ENCODE results near the gene SRPK2. TPM values are rescaled to one million over a fixed set of nuclear protein-coding genes. Genes with fewer than 3 reads are reported as not detected.

SRPK2 gene
- total RNA-seq, 3 donors from 2014 or later = 44.6 to 68.2 (median 60.6) TPM

GRCh38 chr7:105178177-105178576, 210.5 kb downstream of the SRPK2 start:
- no peaks in the 10 kb centered on the region for H3K4me1 ChIP-seq
- H3K4me3 ChIP-seq = no peak overlapping the region
- H3K36me3 ChIP-seq = no peaks in the 10 kb centered on the region
- no peaks in the 10 kb centered on the region for H3K27me3 ChIP-seq
- no peak overlapping the region for H3K27ac ChIP-seq
- intact Hi-C loops (cut with DNase I; ENCODE audit: low total_unique reads) = no loop called here
- no peak for DNase-seq (ENCODE audit: low spot score in 2 of 2)
- peaks cover 0 to 3% of the 10 kb centered on the region in 2 donors for H3K9me3 ChIP-seq
- no peak for TF ChIP-seq POLR2A (IDR thresholded peaks at IDR 0.05)
- TF ChIP-seq POLR2AphosphoS5 (IDR thresholded peaks at IDR 0.05) = no peak
- TF ChIP-seq, protein P1, sequence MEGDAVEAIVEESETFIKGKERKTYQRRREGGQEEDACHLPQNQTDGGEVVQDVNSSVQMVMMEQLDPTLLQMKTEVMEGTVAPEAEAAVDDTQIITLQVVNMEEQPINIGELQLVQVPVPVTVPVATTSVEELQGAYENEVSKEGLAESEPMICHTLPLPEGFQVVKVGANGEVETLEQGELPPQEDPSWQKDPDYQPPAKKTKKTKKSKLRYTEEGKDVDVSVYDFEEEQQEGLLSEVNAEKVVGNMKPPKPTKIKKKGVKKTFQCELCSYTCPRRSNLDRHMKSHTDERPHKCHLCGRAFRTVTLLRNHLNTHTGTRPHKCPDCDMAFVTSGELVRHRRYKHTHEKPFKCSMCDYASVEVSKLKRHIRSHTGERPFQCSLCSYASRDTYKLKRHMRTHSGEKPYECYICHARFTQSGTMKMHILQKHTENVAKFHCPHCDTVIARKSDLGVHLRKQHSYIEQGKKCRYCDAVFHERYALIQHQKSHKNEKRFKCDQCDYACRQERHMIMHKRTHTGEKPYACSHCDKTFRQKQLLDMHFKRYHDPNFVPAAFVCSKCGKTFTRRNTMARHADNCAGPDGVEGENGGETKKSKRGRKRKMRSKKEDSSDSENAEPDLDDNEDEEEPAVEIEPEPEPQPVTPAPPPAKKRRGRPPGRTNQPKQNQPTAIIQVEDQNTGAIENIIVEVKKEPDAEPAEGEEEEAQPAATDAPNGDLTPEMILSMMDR (IDR thresholded peaks at IDR 0.05) = no peak

- TF ChIP-seq POLR2A (IDR thresholded peaks at IDR 0.05) (no peak), POLR2AphosphoS5 (IDR thresholded peaks at IDR 0.05) (no peak)
- TF ChIP-seq, protein P1 (IDR thresholded peaks at IDR 0.05) = no peak
- peaks cover 0 to 3% of the 10 kb centered on the region in 2 donors for H3K9me3 ChIP-seq
- no peak overlapping the region for H3K27ac ChIP-seq
- H3K27me3 ChIP-seq = no peaks in the 10 kb centered on the region
- no peak overlapping the region for H3K4me3 ChIP-seq
- H3K36me3 ChIP-seq = no peaks in the 10 kb centered on the region
- no peak for DNase-seq (ENCODE audit: low spot score in 2 of 2)
- H3K4me1 ChIP-seq = no peaks in the 10 kb centered on the region
- intact Hi-C loops (cut with DNase I; ENCODE audit: low total_unique reads) = no loop called here
Measured at GRCh38 chr7:105177026-105177425, 211.7 kb downstream of the SRPK2 start.

DNA sequence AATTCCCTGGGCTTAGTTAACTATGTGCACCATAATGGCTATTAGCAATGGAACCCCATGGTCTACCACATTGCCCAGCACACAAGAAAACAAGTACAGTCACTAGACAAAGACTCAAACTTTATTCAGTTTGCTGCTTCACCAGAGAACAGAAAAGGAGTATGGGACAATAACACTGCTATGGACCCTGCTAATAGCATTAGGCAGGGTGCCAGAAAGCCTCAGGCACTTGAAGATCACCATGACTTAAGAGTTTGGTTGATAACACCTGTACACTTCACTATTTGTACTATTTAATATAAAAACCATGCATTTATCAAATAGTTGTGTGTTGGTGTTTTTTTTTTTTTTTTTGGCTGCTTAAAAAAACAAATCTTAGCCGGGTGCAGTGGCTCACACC, 215.1 kb downstream of the SRPK2 start:
- DNase-seq (ENCODE audit: low spot score in 2 of 2) = no peak
- H3K27ac ChIP-seq = no peak overlapping the region
- intact Hi-C loops (cut with DNase I; ENCODE audit: low total_unique reads) = no loop called here
- H3K4me1 ChIP-seq = no peaks in the 10 kb centered on the region
- H3K9me3 ChIP-seq = no peaks in the 10 kb centered on the region
- TF ChIP-seq, protein P1 (IDR thresholded peaks at IDR 0.05) = no peak
- TF ChIP-seq POLR2A (IDR thresholded peaks at IDR 0.05) (no peak), POLR2AphosphoS5 (IDR thresholded peaks at IDR 0.05) (no peak)
- H3K4me3 ChIP-seq = no peak overlapping the region
- H3K27me3 ChIP-seq = no peaks in the 10 kb centered on the region
- H3K36me3 ChIP-seq = no peaks in the 10 kb centered on the region

DNA sequence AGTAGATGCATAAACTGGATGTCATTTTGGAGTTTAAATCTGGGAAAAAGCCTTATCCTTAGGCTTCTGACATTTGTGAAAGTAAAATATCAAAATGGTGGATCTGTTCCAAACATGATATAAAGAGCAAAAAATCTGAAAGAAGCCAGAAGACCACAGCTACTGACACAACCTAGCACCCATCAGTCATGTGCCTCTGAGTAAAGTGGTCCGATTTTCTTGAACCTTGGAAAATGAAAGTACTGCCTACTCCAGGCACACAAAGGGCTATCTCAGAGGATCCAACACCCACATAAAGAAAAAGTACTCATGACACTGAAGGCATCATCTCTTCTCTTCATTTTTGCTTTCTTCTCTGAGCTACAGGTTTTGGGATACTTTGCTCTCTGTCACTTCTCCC, 224.0 kb downstream of the SRPK2 start:
- Histone ChIP-seq H3K27ac (no peak overlapping the region), H3K4me1 (no peaks in the 10 kb centered on the region), H3K9me3 (no peaks in the 10 kb centered on the region), H3K36me3 (peaks cover 6% of the 10 kb centered on the region), H3K27me3 (no peaks in the 10 kb centered on the region), H3K4me3 (no peak overlapping the region)
- TF ChIP-seq POLR2A (IDR thresholded peaks at IDR 0.05) (no peak), POLR2AphosphoS5 (IDR thresholded peaks at IDR 0.05) (no peak)
- TF ChIP-seq, protein P1 (IDR thresholded peaks at IDR 0.05) = no peak
- intact Hi-C loops (cut with DNase I; ENCODE audit: low total_unique reads) = no loop called here
- DNase-seq (ENCODE audit: low spot score in 2 of 2) = no peak

- Histone ChIP-seq H3K9me3 (no peaks in the 10 kb centered on the region), H3K36me3 (peaks cover 6% of the 10 kb centered on the region), H3K27me3 (no peaks in the 10 kb centered on the region), H3K4me3 (no peak overlapping the region), H3K27ac (no peak overlapping the region), H3K4me1 (no peaks in the 10 kb centered on the region)
- intact Hi-C loops (cut with DNase I; ENCODE audit: low total_unique reads) = no loop called here
- DNase-seq (ENCODE audit: low spot score in 2 of 2) = no peak
- no peak for TF ChIP-seq POLR2AphosphoS5 (IDR thresholded peaks at IDR 0.05)
- TF ChIP-seq POLR2A (IDR thresholded peaks at IDR 0.05) = no peak
- TF ChIP-seq, protein P1 (IDR thresholded peaks at IDR 0.05) = no peak
Measured at GRCh38 chr7:105163718-105164117, 225.0 kb downstream of the SRPK2 start.

Measured in breast epithelium (tissue), 4 donors.